Activated naive CD4-positive, alpha-beta T cell treated with anti-CD3 and anti-CD28 coated beads for 36 hours (primary cell): ENCODE results near the gene PDE6A. TPM values are rescaled to one million over a fixed set of nuclear protein-coding genes. Genes with fewer than 3 reads are reported as not detected.
A peak's percentile ranks its signal among the peaks of the same experiment; 100 is the strongest.

Experiments used
- CTCF ChIA-PET: fragments of 350-600 bp; sonication (Branson Sonifier 250); formaldehyde crosslinking; loops from one replicate; lab custom pipeline; 2021; ENCODE audit warnings: antibody characterized with exemption; lab: Charles Lee
- DNase-seq: peaks from one replicate; pipeline ENCODE4 v3.0.0-alpha.2; 2020
- H3K27ac Mint-ChIP-seq: one replicate; pipeline ENCODE4 v1.8.0; 2021; ENCODE audit warnings: mild to moderate bottlenecking, mixed read lengths
- H3K27me3 Mint-ChIP-seq: one replicate; pipeline ENCODE4 v1.8.0; 2021; ENCODE audit warnings: low read depth, mixed read lengths
- H3K36me3 Mint-ChIP-seq: one replicate; pipeline ENCODE4 v1.8.0; 2021; ENCODE audit warnings: low read depth, mixed read lengths
- H3K4me1 Mint-ChIP-seq: one replicate; pipeline ENCODE4 v1.8.0; 2021; ENCODE audit warnings: low read depth, mixed read lengths
- H3K4me3 Mint-ChIP-seq: one replicate; pipeline ENCODE4 v1.8.0; 2021; ENCODE audit warnings: mild to moderate bottlenecking, moderate library complexity, mixed read lengths
- H3K9me3 Mint-ChIP-seq: one replicate; pipeline ENCODE4 v1.8.0; 2021; ENCODE audit warnings: mixed read lengths
- intact Hi-C: fragments of 100-400 bp; cut with micrococcal nuclease; formaldehyde crosslinking; loops from one replicate; pipeline ENCODE4 v1.15.1; 2023
- total RNA-seq, 2 experiments: library from RNA; stranded (reverse); gene quantifications; one replicate each; pipeline ENCODE4 v1.2.3, GENCODE V29; 2021

Gene PDE6A
- total RNA-seq, 2 experiments from 2014 or later: not detected

- CTCF ChIA-PET: interaction anchor here (0.6 to 2.4 kb wide), 23 partner anchors 9 to 802 kb away, joined by 3 to 50 read pairs (median 5); partner anchors contain the start of gene TIGD6
- Mint-ChIP-seq H3K4me3 (no peak overlapping the region), H3K4me1 (peaks cover 30% of the 10 kb centered on the region), H3K27ac (no peak overlapping the region), H3K36me3 (peaks cover 2% of the 10 kb centered on the region), H3K9me3 (no peaks in the 10 kb centered on the region), H3K27me3 (no peaks in the 10 kb centered on the region)
- no peak for DNase-seq
- intact Hi-C loops: loop anchor here (10.0 kb wide), 2 partner anchors 518 to 618 kb away; partner anchors contain the start of gene GRPEL2
Observed at GRCh38 chr5:149962601-149963300, 18.2 kb upstream of the PDE6A start.

- CTCF ChIA-PET: interaction anchor here (0.6 to 2.4 kb wide), 35 partner anchors 10 to 325 kb away, joined by 3 to 50 read pairs (median 4); partner anchors contain the start of genes PDE6A and TIGD6
- Mint-ChIP-seq H3K4me3 (peak overlapping the region; percentile 98), H3K27ac (no peak overlapping the region), H3K27me3 (no peaks in the 10 kb centered on the region), H3K4me1 (peaks cover 30% of the 10 kb centered on the region), H3K9me3 (no peaks in the 10 kb centered on the region), H3K36me3 (peaks cover 2% of the 10 kb centered on the region)
- DNase-seq: peak; percentile 21
- intact Hi-C loops: loop anchor here (2.0 to 10.0 kb wide), 5 partner anchors 313 to 617 kb away; partner anchors contain the start of genes CD74, GRPEL2 and TCOF1
Observed at GRCh38 chr5:149961957-149962409, 17.4 kb upstream of the PDE6A start.

GRCh38 chr5:149961186-149961685 is 16.6 kb upstream of the PDE6A start:
- no peaks in the 10 kb centered on the region for H3K9me3 Mint-ChIP-seq
- peak overlapping the region; percentile 55 for H3K27ac Mint-ChIP-seq
- H3K36me3 Mint-ChIP-seq: peaks cover 2% of the 10 kb centered on the region
- H3K27me3 Mint-ChIP-seq: no peaks in the 10 kb centered on the region
- CTCF ChIA-PET: interaction anchor here (0.5 to 2.4 kb wide), 27 partner anchors 10 to 522 kb away, joined by 3 to 50 read pairs (median 4); partner anchors contain the start of gene TIGD6
- intact Hi-C loops: loop anchor here (2.0 to 10.0 kb wide), 5 partner anchors 312 to 616 kb away; partner anchors contain the start of genes CD74, GRPEL2 and TCOF1
- no peak for DNase-seq
- peaks cover 30% of the 10 kb centered on the region for H3K4me1 Mint-ChIP-seq
- H3K4me3 Mint-ChIP-seq: peak overlapping the region; percentile 98

GRCh38 chr5:149960272-149961185 is 15.9 kb upstream of the PDE6A start, which contains the start of gene SLC26A2:
TSS of gene SLC26A2 (plus strand) at chr5:149960758. CDS start at chr5:149977653, 16,895 bp downstream.
- intact Hi-C loops: loop anchor here (1.0 to 10.0 kb wide), 8 partner anchors 40 to 616 kb away; partner anchors contain the start of genes CD74, GRPEL2, HMGXB3 and TCOF1
- Mint-ChIP-seq H3K4me1 (peaks cover 30% of the 10 kb centered on the region), H3K4me3 (peak within 1 kb of the TSS; percentile 98), H3K27ac (peak within 1 kb of the TSS; percentile 100), H3K9me3 (no peaks in the 10 kb centered on the region), H3K27me3 (no peaks in the 10 kb centered on the region), H3K36me3 (peaks cover 2% of the 10 kb centered on the region)
- CTCF ChIA-PET: interaction anchor here (0.5 to 3.0 kb wide), 16 partner anchors 11 to 1373 kb away, joined by 3 to 50 read pairs (median 3); no protein-coding TSS in a partner anchor
- DNase-seq: peak; percentile 97

- peaks cover 30% of the 10 kb centered on the region for H3K4me1 Mint-ChIP-seq
- H3K27me3 Mint-ChIP-seq: no peaks in the 10 kb centered on the region
- H3K27ac Mint-ChIP-seq: peak overlapping the region; percentile 100
- peak overlapping the region; percentile 98 for H3K4me3 Mint-ChIP-seq
- CTCF ChIA-PET: interaction anchor here (0.7 to 3.4 kb wide), 15 partner anchors 9 to 365 kb away, joined by 3 to 27 read pairs (median 4); no protein-coding TSS in a partner anchor
- peak; percentile 75 for DNase-seq
- peaks cover 2% of the 10 kb centered on the region for H3K36me3 Mint-ChIP-seq
- H3K9me3 Mint-ChIP-seq: no peaks in the 10 kb centered on the region
- intact Hi-C loops: loop anchor here (1.0 to 10.0 kb wide), 15 partner anchors 19 to 615 kb away; partner anchors contain the start of genes CD74, GRPEL2, HMGXB3 and TCOF1
Observed at GRCh38 chr5:149959406-149960236, 15.0 kb upstream of the PDE6A start.

- H3K9me3 Mint-ChIP-seq: no peaks in the 10 kb centered on the region
- H3K27me3 Mint-ChIP-seq: no peaks in the 10 kb centered on the region
- no peak overlapping the region for H3K27ac Mint-ChIP-seq
- H3K4me1 Mint-ChIP-seq: peaks cover 30% of the 10 kb centered on the region
- H3K36me3 Mint-ChIP-seq: peaks cover 2% of the 10 kb centered on the region
- intact Hi-C loops: no loop called here
- CTCF ChIA-PET: interaction anchor here (0.5 to 3.4 kb wide), 6 partner anchors 10 to 1363 kb away, joined by 3 to 27 read pairs (median 5); no protein-coding TSS in a partner anchor
- no peak overlapping the region for H3K4me3 Mint-ChIP-seq
- DNase-seq: no peak
Observed at GRCh38 chr5:149957855-149958254, 13.3 kb upstream of the PDE6A start.

- intact Hi-C loops: no loop called here
- Mint-ChIP-seq H3K36me3 (peaks cover 2% of the 10 kb centered on the region), H3K27me3 (no peaks in the 10 kb centered on the region), H3K9me3 (no peaks in the 10 kb centered on the region), H3K27ac (no peak overlapping the region), H3K4me3 (no peak overlapping the region), H3K4me1 (peaks cover 19% of the 10 kb centered on the region)
- CTCF ChIA-PET: interaction anchor here (0.6 to 3.4 kb wide), 2 partner anchors 9 to 18 kb away, joined by 3 to 21 read pairs; no protein-coding TSS in a partner anchor
- DNase-seq: no peak
Observed at GRCh38 chr5:149956685-149957084, 12.1 kb upstream of the PDE6A start.

- Mint-ChIP-seq H3K4me3 (no peak overlapping the region), H3K27ac (no peak overlapping the region), H3K27me3 (no peaks in the 10 kb centered on the region), H3K4me1 (peaks cover 9% of the 10 kb centered on the region), H3K9me3 (no peaks in the 10 kb centered on the region), H3K36me3 (no peaks in the 10 kb centered on the region)
- CTCF ChIA-PET: interaction anchor here (1.3 kb wide), 1 partner anchor 121 kb away, joined by 3 read pairs; no protein-coding TSS in a partner anchor
- DNase-seq: no peak
- intact Hi-C loops: no loop called here
Observed at GRCh38 chr5:149954798-149955197, 10.2 kb upstream of the PDE6A start.

- DNase-seq: no peak
- no peaks in the 10 kb centered on the region for H3K36me3 Mint-ChIP-seq
- CTCF ChIA-PET: no interaction called here
- intact Hi-C loops: no loop called here
- peaks cover 2% of the 10 kb centered on the region for H3K27me3 Mint-ChIP-seq
- no peak overlapping the region for H3K4me3 Mint-ChIP-seq
- H3K4me1 Mint-ChIP-seq: no peaks in the 10 kb centered on the region
- no peak overlapping the region for H3K27ac Mint-ChIP-seq
- H3K9me3 Mint-ChIP-seq: no peaks in the 10 kb centered on the region
Observed at GRCh38 chr5:149953436-149954121, 9.0 kb upstream of the PDE6A start.

- Mint-ChIP-seq H3K4me1 (no peaks in the 10 kb centered on the region), H3K27me3 (peaks cover 2% of the 10 kb centered on the region), H3K27ac (no peak overlapping the region), H3K4me3 (no peak overlapping the region), H3K9me3 (no peaks in the 10 kb centered on the region), H3K36me3 (no peaks in the 10 kb centered on the region)
- intact Hi-C loops: no loop called here
- no peak for DNase-seq
- CTCF ChIA-PET: interaction anchor here (1.0 to 1.4 kb wide), 4 partner anchors 8 to 39 kb away, joined by 3 to 6 read pairs (median 4); no protein-coding TSS in a partner anchor
Observed at GRCh38 chr5:149951138-149951749, 6.7 kb upstream of the PDE6A start.
